NT2/D1 (cell line): ENCODE measurements around the gene COQ10B.

Source experiments
- SUZ12 ChIP-seq: IDR thresholded peaks from 2 replicates; pipeline ENCODE4 v1.6.1; 2011; ENCODE audit not compliant: insufficient read length, insufficient read depth; ENCODE audit errors: extremely low read depth
- YY1 ChIP-seq: IDR thresholded peaks from 2 replicates; pipeline ENCODE4 v1.6.1; 2011; ENCODE audit not compliant: insufficient read length, insufficient read depth
- ZNF274 ChIP-seq: IDR thresholded peaks from 2 replicates; pipeline ENCODE4 v1.6.1; 2011; ENCODE audit warnings: mild to moderate bottlenecking, low read depth, low read length

DNA sequence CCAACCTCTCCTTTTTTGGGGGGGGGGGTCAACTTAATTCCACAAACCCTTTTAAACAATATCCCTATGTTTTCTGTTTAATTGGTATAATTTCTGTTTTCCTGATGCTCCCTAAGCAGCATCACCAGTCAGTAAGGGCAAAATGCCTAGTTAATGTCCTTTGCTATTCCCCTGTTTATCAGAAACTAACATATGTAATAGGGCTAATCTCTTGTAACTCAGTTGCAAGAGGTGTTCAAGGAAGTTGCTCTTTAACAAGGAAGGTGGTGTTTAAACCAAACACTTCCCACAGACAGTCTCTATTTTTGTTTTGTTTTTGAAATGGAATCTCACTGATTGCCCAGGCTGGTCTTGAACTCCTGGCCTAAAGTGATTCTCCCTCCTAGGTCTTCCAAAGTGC, 6.5 kb upstream of the COQ10B start:
- TF ChIP-seq YY1 (no peak), ZNF274 (no peak), SUZ12 (no peak)
